Renal cortex interstitium (tissue), 15 donors: ENCODE data around the gene CD248. TPM values are rescaled to one million over a fixed set of nuclear protein-coding genes. Genes with fewer than 3 reads are reported as not detected.
A peak's percentile ranks its signal among the peaks of the same experiment; 100 is the strongest.
"Not testable (repeated sequence)": the region's sequence is repeated elsewhere in the genome, so short reads cannot be mapped to it uniquely, and the experiment has no call there.

Experiments
- DNase-seq, 11 donors: peaks; one replicate each; pipeline ENCODE4 v3.0.0-alpha.2; 2013; ENCODE audit warnings: low read depth in 9 of 11, low spot score in 4 of 11; ENCODE audit errors: extremely low read depth in 1 of 11
- long read RNA-seq, 16 experiments: transcript quantifications; one replicate each; lab custom pipeline, GENCODE V29; 2026
- polyA plus RNA-seq, 3 donors: library from polyadenylated mRNA; unstranded; fragments of 120-200 nt; gene quantifications; one replicate each; pipeline ENCODE4 v1.2.1, GENCODE V29; 2013; ENCODE audit not compliant: insufficient read length in 3 of 3

The CD248 gene
- 10 to 100 TPM; 56.2 to 88.4 (median 60.0) TPM for polyA plus RNA-seq
- long read RNA-seq, donor 1, transcript CD248-201 (1 exons, 2,558 nt), result major isoform, 130 of 130 reads
- long read RNA-seq, donor 1, partial matches to known transcripts, result 0 of 130 reads
- long read RNA-seq, donor 1, other reads (novel, unspliced or antisense), result 0 of 130 reads
- long read RNA-seq, donor 2, transcript CD248-201 (1 exons, 2,558 nt), result major isoform, 123 of 123 reads
- long read RNA-seq, donor 2, partial matches to known transcripts, result 0 of 123 reads
- long read RNA-seq, donor 2, other reads (novel, unspliced or antisense), result 0 of 123 reads
- long read RNA-seq, donor 3, transcript CD248-201 (1 exons, 2,558 nt), result major isoform, 127 of 127 reads
- long read RNA-seq, donor 3, partial matches to known transcripts, result 0 of 127 reads
- long read RNA-seq, donor 3, other reads (novel, unspliced or antisense), result 0 of 127 reads
- long read RNA-seq, donor 4, transcript CD248-201 (1 exons, 2,558 nt), result major isoform, 64 of 64 reads
- long read RNA-seq, donor 4, partial matches to known transcripts, result 0 of 64 reads
- long read RNA-seq, donor 4, other reads (novel, unspliced or antisense), result 0 of 64 reads
- long read RNA-seq, donor 5, result 0 reads
- long read RNA-seq, donor 6, transcript CD248-201 (1 exons, 2,558 nt), result major isoform, 129 of 129 reads
- long read RNA-seq, donor 6, partial matches to known transcripts, result 0 of 129 reads
- long read RNA-seq, donor 6, other reads (novel, unspliced or antisense), result 0 of 129 reads
- long read RNA-seq, donor 7, transcript CD248-201 (1 exons, 2,558 nt), result major isoform, 111 of 111 reads
- long read RNA-seq, donor 7, partial matches to known transcripts, result 0 of 111 reads
- long read RNA-seq, donor 7, other reads (novel, unspliced or antisense), result 0 of 111 reads
- long read RNA-seq, donor 8, transcript CD248-201 (1 exons, 2,558 nt), result major isoform, 137 of 137 reads
- long read RNA-seq, donor 8, partial matches to known transcripts, result 0 of 137 reads
- long read RNA-seq, donor 8, other reads (novel, unspliced or antisense), result 0 of 137 reads
- long read RNA-seq, donor 9, transcript CD248-201 (1 exons, 2,558 nt), result major isoform, 99 of 99 reads
- long read RNA-seq, donor 9, partial matches to known transcripts, result 0 of 99 reads
- long read RNA-seq, donor 9, other reads (novel, unspliced or antisense), result 0 of 99 reads
- long read RNA-seq, donor 10, transcript CD248-201 (1 exons, 2,558 nt), result major isoform, 69 of 69 reads
- long read RNA-seq, donor 10, partial matches to known transcripts, result 0 of 69 reads
- long read RNA-seq, donor 10, other reads (novel, unspliced or antisense), result 0 of 69 reads
- long read RNA-seq, donor 11, transcript CD248-201 (1 exons, 2,558 nt), result major isoform, 83 of 83 reads
- long read RNA-seq, donor 11, partial matches to known transcripts, result 0 of 83 reads
- long read RNA-seq, donor 11, other reads (novel, unspliced or antisense), result 0 of 83 reads
- long read RNA-seq, donor 12, transcript CD248-201 (1 exons, 2,558 nt), result major isoform, 43 of 43 reads
- long read RNA-seq, donor 12, partial matches to known transcripts, result 0 of 43 reads
- long read RNA-seq, donor 12, other reads (novel, unspliced or antisense), result 0 of 43 reads
- long read RNA-seq, donor 13, result 0 reads
- long read RNA-seq, donor 14, transcript CD248-201 (1 exons, 2,558 nt), result major isoform, 67 of 67 reads
- long read RNA-seq, donor 14, partial matches to known transcripts, result 0 of 67 reads
- long read RNA-seq, donor 14, other reads (novel, unspliced or antisense), result 0 of 67 reads
- long read RNA-seq, donor 15, transcript CD248-201 (1 exons, 2,558 nt), result major isoform, 71 of 71 reads
- long read RNA-seq, donor 15, partial matches to known transcripts, result 0 of 71 reads
- long read RNA-seq, donor 15, other reads (novel, unspliced or antisense), result 0 of 71 reads
- long read RNA-seq, donor 16, transcript CD248-201 (1 exons, 2,558 nt), result major isoform, 191 of 191 reads
- long read RNA-seq, donor 16, partial matches to known transcripts, result 0 of 191 reads
- long read RNA-seq, donor 16, other reads (novel, unspliced or antisense), result 0 of 191 reads

DNA sequence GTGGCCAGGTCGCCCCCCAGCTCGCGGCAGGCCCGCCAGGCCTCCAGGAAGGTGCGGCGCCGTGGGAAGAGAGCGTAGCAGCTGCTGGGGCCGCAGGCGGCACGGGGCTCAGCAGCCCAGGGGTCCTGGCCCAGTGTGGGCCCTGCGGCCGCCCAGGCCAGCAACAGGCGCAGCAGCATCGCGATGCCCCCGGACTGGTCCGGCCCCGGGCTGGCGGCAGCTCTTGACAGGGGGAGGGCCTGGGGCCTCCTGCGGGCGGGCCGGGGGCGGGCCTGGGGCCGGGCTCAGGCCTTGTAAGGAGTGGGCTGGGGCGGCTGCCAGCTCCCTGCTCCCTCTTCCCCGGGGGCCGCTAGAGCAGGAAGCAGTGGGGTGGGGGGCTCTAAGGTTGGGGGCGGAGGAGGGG, at the start of gene CD248:
Gene CD248, minus strand, starts transcription at position 196 of the 403 bp plus-strand sequence. Its CDS starts 17 bp downstream, at position 179.
- peak in 6 of 11 donors; percentile 67 to 79 (median 76) for DNase-seq

DNA sequence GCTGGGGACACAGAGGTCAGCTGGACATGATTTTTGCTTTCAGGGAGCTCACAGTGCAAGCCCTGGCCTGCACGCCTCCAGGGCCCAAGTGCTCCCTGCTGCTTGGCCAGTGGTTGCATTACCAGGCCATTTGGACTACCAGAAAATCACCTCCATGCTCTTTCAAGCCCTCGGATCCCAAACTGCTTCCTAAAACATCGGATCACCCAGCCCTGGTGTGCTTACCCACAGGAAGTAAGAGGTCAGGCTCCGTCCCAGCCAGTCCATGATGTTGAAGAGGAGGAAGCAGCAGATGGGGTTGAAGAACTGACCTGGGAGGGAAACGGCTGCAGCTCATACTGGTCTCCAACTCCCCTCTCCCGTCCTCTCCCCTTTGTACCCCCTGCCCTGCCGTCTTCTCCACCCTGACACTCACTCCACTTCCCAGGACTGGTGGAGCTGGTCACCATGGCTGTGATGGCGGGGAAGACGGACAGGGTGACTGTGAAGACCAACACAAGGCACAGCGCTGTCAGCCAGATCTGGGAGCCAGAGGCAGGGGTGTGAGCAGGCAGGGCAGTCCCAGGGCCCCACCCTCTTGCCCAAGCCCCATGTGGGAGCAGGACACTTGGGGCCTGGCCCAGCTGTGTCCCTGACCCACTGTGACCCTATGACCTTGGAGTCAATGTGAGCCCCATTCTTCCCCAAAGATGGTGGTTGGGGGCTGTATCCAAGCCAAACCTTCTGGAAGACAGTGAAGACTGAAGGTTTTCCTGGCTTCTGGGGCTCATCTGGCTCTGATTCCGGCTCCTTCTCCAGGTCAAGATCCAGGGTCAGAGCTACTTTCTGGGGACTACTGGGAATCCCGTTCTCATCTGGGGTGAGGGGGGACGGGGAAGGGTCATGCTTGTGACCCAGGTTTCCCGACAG, 49.1 kb upstream of the CD248 start:
- no peak for DNase-seq

GRCh38 chr11:66365166-66365565, 48.3 kb upstream of the CD248 start:
- no peak for DNase-seq

DNA sequence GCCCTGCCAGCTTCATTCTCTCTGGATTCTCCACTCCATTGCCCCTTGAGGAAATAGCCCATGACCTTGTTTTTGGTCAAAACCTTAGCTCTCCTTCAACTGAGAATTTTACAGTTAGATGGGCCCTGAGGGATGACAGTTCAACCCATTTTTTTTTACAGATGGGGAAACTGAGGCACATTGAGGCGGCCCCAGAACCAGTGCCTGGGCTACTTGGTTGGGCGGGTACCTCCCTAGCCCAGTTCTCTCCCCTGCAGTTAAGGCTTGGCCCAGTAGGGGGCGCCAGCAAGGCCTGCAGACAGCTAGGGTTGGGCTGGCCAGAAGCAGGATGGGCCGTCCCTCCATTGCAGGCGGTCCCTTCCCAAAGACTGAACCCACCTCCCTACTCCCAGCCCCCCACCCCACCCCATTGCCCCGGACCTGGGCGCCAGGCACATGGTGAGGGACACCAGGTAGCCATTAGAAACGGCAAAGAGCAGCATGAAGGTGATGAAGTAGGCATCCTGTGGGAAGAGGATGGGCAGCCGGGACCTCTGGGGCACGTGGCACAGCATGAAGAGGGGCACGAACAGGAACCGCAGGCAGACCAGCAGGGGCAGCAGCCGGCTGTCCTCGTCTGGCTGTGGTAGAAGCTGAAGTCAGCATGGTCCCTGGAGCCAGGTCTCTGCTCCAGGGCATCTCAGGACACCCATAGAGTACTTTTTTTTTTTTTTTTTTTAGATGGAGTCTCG, 47.1 kb upstream of the CD248 start:
- DNase-seq, result no peak

DNA sequence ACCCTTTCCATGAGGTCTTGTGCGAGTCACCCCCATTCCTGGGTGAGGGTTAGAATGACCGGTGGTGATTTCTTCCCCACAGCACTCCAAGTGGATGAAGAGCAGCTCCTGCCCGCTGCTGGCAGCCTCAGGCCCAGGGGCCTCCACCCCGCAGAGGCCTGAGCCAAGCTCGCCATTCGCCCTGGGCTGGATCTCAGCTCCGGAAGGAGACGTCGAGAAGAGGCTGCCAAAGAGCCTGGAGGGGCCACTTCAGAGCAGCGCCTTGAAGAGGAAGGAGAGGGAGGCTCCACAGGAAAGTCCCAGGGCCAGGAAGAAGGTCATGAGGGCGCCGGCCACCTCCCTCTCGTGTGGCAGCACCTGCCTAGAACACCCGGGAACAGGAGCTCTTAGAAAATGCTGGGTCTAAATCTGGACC, 46.4 kb upstream of the CD248 start:
- DNase-seq, result no peak

DNA sequence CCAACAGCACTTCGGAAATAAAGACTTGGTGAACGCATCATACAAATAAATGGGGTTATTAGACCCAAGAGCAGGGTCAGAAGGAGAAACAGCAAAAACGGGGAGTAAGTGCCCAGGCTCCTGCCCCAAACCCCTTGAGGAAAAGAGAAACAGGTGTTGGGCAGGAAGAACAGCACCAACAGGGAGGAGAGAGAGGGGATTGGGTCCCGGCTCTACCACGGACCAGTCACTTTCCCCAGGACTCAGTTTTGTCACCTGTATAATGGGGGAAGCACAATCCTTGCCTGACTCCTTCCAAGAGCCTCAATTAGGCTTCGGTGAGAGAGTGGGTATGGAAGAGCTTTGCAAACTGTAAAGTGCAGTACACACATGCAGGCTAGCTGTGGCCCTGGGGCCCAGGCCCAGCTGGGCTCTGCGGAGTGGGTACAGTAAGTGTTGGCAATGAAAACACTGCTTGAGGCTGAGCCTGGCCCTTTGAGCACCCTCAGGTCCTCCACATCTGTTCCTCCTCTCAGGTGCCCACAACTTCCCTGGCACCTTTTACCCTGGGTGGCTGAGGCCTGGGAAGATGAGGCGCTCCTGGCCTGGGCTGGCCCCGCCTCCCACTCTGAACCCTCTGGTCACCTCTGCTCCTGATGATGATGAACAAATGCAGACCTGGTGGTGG, 45.8 kb upstream of the CD248 start:
- DNase-seq, result no peak

- DNase-seq, result no peak
Observed at GRCh38 chr11:66361502-66361941, 44.7 kb upstream of the CD248 start.

DNA sequence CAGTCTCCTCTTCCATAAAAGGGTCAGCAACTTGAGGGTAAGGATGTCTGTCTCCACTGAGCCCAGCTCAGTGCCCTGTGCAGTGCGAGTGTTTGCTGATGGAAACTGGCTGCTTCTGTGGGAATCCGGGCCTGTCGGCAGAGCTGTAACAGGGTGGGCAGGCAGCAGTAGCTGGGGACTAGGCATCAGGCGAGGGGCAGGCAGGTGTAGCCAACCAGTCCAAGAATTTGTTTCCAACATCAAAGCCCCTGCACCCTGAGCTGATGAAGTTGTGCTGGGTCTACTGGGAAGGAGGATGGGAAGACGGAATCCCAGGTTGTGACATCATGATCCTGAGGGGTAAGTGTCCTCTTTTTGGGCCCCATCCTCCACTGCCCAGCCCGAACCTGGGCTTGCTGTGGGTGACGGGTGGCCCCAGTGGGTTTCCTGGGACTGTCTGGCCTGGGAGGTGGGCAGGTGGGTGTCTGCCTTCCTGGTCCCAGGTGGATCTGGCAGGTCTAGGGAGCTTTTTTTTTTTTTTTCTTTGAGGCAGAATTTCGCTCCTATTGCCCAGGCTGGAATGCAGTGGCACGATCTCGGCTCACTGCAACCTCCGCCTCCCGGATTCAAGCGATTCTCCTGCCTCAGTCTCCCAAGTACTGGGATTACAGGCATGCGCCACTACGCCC, 43.7 kb upstream of the CD248 start:
- DNase-seq, result no peak

DNA sequence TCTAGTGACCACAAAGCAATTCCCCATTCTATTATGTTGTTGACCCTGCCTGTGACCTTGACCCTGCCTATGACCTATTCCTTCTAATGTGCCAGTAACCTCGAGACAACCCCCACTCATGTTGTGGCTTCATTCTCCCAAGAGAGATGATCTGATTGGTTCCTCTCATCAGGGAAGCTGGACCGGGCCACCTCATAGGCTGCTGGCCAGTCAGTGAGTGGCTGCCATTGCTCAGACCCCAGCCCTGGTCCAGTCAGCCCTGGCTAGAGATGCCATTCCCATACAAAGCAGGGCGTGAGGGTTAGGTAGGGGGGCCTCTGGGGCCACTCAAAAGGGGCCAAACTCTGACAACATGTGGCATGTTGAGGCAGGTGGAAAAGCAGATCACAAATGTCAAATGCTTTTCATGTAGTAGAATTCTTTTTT, 42.8 kb upstream of the CD248 start:
- no peak for DNase-seq

GRCh38 chr11:66350560-66351235, 33.9 kb upstream of the CD248 start:
- not testable (repeated sequence) for DNase-seq

DNA sequence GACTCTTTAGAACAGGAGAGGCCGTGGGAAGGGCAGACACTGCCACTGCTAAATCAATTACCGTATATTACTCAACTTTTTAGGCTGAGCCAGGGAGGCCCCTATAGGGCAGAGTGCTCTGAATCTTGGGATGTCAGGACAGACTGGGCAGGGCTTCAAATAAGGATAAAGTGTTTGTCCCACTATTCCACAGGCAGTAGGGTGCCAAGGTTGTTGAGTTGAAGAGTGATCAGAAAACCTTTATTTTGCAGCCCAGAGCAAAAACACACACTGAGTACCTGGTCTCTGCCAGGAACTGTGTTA, 32.2 kb upstream of the CD248 start:
- DNase-seq, result no peak

DNA sequence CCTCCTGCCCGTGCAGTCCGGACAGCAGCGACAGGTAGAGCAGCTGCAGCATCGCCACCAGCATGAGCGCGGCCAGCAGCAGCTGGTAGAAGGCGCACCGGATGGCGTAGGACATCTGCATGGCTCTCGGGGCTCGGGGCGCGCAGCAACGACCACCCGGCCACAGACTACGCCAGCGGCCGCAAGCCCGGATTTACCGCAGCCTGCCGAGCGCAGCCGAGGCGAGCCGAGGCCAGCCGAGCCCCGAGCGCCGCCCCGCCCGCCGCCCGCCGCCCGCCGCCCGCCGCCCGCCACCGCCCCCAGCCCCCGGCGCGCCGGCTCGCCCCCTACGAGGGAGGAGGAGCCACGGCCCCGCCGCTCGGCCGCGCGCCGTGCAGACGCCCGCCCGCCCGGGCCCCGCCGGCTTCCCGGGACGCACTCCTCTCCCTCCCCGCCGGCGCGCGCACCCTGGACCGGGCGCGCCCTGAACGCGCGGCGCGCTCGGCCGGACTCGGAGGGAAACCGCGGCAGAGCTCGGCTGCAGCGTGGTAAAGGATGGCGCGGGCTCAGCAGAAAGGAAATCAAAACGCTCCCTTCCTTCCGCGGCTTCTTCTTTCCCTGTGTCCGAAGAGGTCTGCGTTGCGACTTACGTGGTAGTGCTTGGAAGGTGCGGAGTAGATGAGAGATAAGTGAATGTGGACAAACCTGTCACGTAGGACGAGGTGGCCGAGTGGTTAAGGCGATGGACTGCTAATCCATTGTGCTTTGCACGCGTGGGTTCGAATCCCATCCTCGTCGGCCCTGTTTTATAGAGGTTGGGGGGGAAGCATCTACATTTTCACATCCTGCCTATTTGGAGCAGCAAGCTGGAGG, 30.8 kb upstream of the CD248 start, which contains the start of gene B4GAT1:
Gene B4GAT1, minus strand, starts transcription at position 205 of the 852 bp plus-strand sequence. Its CDS starts 84 bp downstream, at position 121.
- DNase-seq, result peak; percentile 85 to 95 (median 88)
